GM10266 (cell line): ENCODE results near the gene NFKBIA.

Experiments
- DNase-seq: peaks from one replicate; pipeline ENCODE4 v3.0.0; 2012; ENCODE audit errors: extremely low spot score
- CTCF ChIP-seq: IDR thresholded peaks from 2 replicates; pipeline ENCODE4 v1.5.1; 2012; ENCODE audit warnings: mild to moderate bottlenecking, low read depth; ENCODE audit not compliant: control insufficient read depth, insufficient read depth; ENCODE audit errors: missing control alignments

NFKBIA gene

GRCh38 chr14:35369701-35370191, 34.8 kb downstream of the NFKBIA start:
- no peak for DNase-seq
- TF ChIP-seq CTCF, result no peak

GRCh38 chr14:35368583-35369392, 35.8 kb downstream of the NFKBIA start:
- DNase-seq, result no peak
- TF ChIP-seq CTCF, result no peak

GRCh38 chr14:35368139-35368460, 36.4 kb downstream of the NFKBIA start:
- DNase-seq, result no peak
- no peak for TF ChIP-seq CTCF

GRCh38 chr14:35367056-35367372, 37.5 kb downstream of the NFKBIA start:
- no peak for DNase-seq
- no peak for TF ChIP-seq CTCF

GRCh38 chr14:35366521-35366976, 38.0 kb downstream of the NFKBIA start:
- no peak for DNase-seq
- TF ChIP-seq CTCF, result no peak

GRCh38 chr14:35366056-35366451, 38.5 kb downstream of the NFKBIA start:
- TF ChIP-seq CTCF, result no peak
- no peak for DNase-seq
